Panc1 (cell line): ENCODE data around the gene STX5. TPM values are rescaled to one million over a fixed set of nuclear protein-coding genes. Genes with fewer than 3 reads are reported as not detected.
A peak's percentile ranks its signal among the peaks of the same experiment; 100 is the strongest.

Source experiments
- ATAC-seq: fragments of 200-7000 bp; cut with Tn5 transposase; 2 replicates; pipeline ENCODE4 v1.9.1; 2020; ENCODE audit warnings: mild to moderate bottlenecking, moderate library complexity
- BruUV-seq: library from RNA; stranded (reverse); fragments of 400-500 nt; replicated peaks from 2 replicates; lab custom pipeline; 2021; lab: Mats Ljungman, UMichigan
- CTCF ChIA-PET: fragments of 300-600 bp; sonication (Branson Sonifier 250); formaldehyde crosslinking; loops from one replicate; lab custom pipeline; 2022; ENCODE audit warnings: antibody characterized with exemption; lab: Charles Lee
- POLR2A ChIA-PET: fragments of 300-600 bp; sonication (Branson Sonifier 250); formaldehyde crosslinking; loops from one replicate; lab custom pipeline; 2022; ENCODE audit warnings: antibody characterized with exemption; lab: Charles Lee
- DNase-seq: peaks from one replicate; pipeline ENCODE4 v3.0.0-alpha.2; 2010; ENCODE audit warnings: low read depth, low spot score
- H3K27ac ChIP-seq: 2 replicates; pipeline ENCODE4 v1.5.1; 2011; ENCODE audit warnings: mild to moderate bottlenecking, low read length, inconsistent platforms
- H3K27me3 ChIP-seq: fragments of 200-500 bp; sonication (Bioruptor generic); 2 replicates; pipeline ENCODE4 v1.6.0; 2014; ENCODE audit warnings: low read length, inconsistent platforms; ENCODE audit not compliant: control insufficient read depth, insufficient read depth
- H3K36me3 ChIP-seq: fragments of 200-500 bp; sonication (Bioruptor generic); 2 replicates; pipeline ENCODE4 v1.5.1; 2014; ENCODE audit warnings: inconsistent platforms, mild to moderate bottlenecking, low read length, moderate library complexity; ENCODE audit not compliant: control insufficient read depth, insufficient read depth
- H3K4me1 ChIP-seq: 2 replicates; pipeline ENCODE4 v1.5.1; 2011; ENCODE audit warnings: inconsistent platforms, mild to moderate bottlenecking, low read length, moderate library complexity; ENCODE audit not compliant: control insufficient read depth, insufficient read depth
- H3K4me3 ChIP-seq, 2 experiments: 2 replicates each; pipeline ENCODE4 v1.5.1; 2011 to 2012; ENCODE audit warnings: low read depth in 2 of 2, low read length in 2 of 2, mild to moderate bottlenecking in 2 of 2, inconsistent platforms in 1 of 2, moderate library complexity in 1 of 2
- H3K9me3 ChIP-seq: fragments of 200-500 bp; sonication (Bioruptor generic); 2 replicates; pipeline ENCODE4 v1.5.1; 2014; ENCODE audit warnings: low read depth, mild to moderate bottlenecking, inconsistent platforms, low read length, moderate library complexity; ENCODE audit not compliant: control insufficient read depth, insufficient read depth
- CTCF ChIP-seq: fragments of 450-650 bp; IDR thresholded peaks from 2 replicates; pipeline ENCODE4 v1.5.1; 2017; ENCODE audit warnings: mild to moderate bottlenecking
- POLR2AphosphoS5 ChIP-seq: IDR thresholded peaks from 2 replicates; pipeline ENCODE4 v1.6.1; 2012; ENCODE audit warnings: mild to moderate bottlenecking, low read depth, low read length, moderate library complexity
- REST ChIP-seq, 2 experiments: IDR thresholded peaks; 2 replicates each; pipeline ENCODE4 v1.6.1; 2011 to 2012; ENCODE audit warnings: low read depth in 2 of 2, control low read depth in 1 of 2, low read length in 1 of 2, mild to moderate bottlenecking in 1 of 2, moderate library complexity in 1 of 2; ENCODE audit not compliant: insufficient read depth in 1 of 2
- SIN3A ChIP-seq: IDR thresholded peaks from 2 replicates; pipeline ENCODE4 v1.6.1; 2012; ENCODE audit warnings: low read depth, mild to moderate bottlenecking, low read length, moderate library complexity, borderline replicate concordance; ENCODE audit not compliant: insufficient read depth
- TCF7L2 ChIP-seq: IDR thresholded peaks from 2 replicates; pipeline ENCODE4 v1.6.1; 2011; ENCODE audit warnings: mild to moderate bottlenecking, low read depth, low read length, inconsistent platforms
- in situ Hi-C: cut with HindIII; loops from 2 replicates; pipeline ENCODE4 v1.10.0; 2016; ENCODE audit warnings: low sequenced_read_pairs, low pct_unique_long_range_greater_than_20kb
- intact Hi-C: fragments of 100-400 bp; cut with micrococcal nuclease; formaldehyde crosslinking; loops from one replicate; pipeline ENCODE4 v1.10.0; 2022; ENCODE audit not compliant: unreplicated experiment
- total RNA-seq: library from RNA; stranded (reverse); gene quantifications from one replicate; pipeline ENCODE4 v1.2.1, GENCODE V29; 2021; ENCODE audit not compliant: unreplicated experiment

STX5 gene
- total RNA-seq, 1 experiment from 2014 or later = 31.4 TPM

DNA sequence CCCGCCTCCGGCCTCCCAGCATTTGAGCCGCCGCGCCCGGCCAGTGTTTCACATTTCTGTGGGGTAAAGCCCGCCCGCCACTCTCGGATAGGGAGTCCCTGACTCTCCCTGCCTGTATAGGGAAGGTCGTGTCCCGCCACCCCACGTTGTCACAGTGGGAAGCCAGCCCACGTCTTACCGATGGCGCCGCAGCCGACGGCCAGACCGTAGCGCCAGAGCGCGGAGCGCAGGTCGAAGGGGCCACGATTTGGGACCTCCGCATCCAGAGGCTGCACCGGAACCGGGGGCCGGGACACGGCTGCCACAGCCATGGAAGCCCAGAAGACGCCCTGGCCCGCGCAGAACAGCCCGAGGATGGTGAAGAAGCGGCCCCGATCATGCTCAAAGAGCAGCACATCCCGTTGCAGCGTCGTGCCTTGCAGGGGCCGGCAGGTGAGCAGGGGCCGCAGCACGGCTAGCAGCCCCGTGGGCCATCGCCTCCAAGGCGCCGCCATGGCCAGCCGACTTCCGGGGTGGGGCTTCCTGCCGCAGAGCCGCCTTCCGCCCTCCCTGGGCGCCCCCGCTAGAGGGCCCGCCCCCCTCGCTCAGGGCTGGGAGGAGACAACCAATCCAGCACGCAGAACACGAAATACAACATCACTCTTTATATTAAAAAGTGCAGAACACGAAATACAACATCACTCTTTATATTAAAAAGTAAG lies 40.2 kb downstream of the STX5 start, which contains the start of gene TMEM223:
TSS of gene TMEM223 (minus strand) at position 506 of the 701 bp plus-strand sequence. CDS start at position 494, 12 bp downstream.
- intact Hi-C loops = no loop called here
- no peaks in the 10 kb centered on the region for H3K27me3 ChIP-seq
- ATAC-seq (peak; percentile 86), DNase-seq (no peak)
- H3K4me3 ChIP-seq = peak within 1 kb of the TSS; percentile 86 to 87
- H3K4me1 ChIP-seq = peaks cover 29% of the 10 kb centered on the region
- peak within 1 kb of the TSS; percentile 87 for H3K27ac ChIP-seq
- CTCF ChIA-PET = no interaction called here
- no peaks in the 10 kb centered on the region for H3K9me3 ChIP-seq
- TF ChIP-seq CTCF = no peak
- 0 out of 2 replicates have a peak, but pooled peaks have one; percentile 47 for TF ChIP-seq SIN3A
- peak in 1 of 2 experiments; percentile 31; a peak in 1 of 4 replicates for TF ChIP-seq REST (IDR thresholded peaks at IDR 0.05; ENCODE audit: insufficient read depth in 1 of 2, low read depth in 2 of 2, low read length in 1 of 2)
- peak; percentile 96 for TF ChIP-seq POLR2AphosphoS5
- peak; percentile 41; the same call in 1 of the 2 replicates for TF ChIP-seq TCF7L2
- H3K36me3 ChIP-seq = peaks cover 3% of the 10 kb centered on the region
- POLR2A ChIA-PET = interaction anchor here (0.6 to 0.7 kb wide), 2 partner anchors 59 to 124 kb away, joined by 5 to 7 read pairs; no protein-coding TSS in a partner anchor
- no TSS peak for BruUV-seq
- in situ Hi-C loops = no loop called here

GRCh38 chr11:62789576-62789975 lies 42.3 kb downstream of the STX5 start:
- in situ Hi-C loops = no loop called here
- ATAC-seq (no peak), DNase-seq (no peak)
- Histone ChIP-seq H3K27me3 (no peaks in the 10 kb centered on the region), H3K4me1 (peaks cover 36% of the 10 kb centered on the region), H3K4me3 (peak overlapping the region in 1 of 2 experiments; percentile 87; a peak in 1 of 4 replicates), H3K27ac (peak overlapping the region; percentile 87), H3K36me3 (peaks cover 7% of the 10 kb centered on the region), H3K9me3 (no peaks in the 10 kb centered on the region)
- intact Hi-C loops = no loop called here
- CTCF ChIA-PET = interaction anchor here (0.5 to 0.6 kb wide), 2 partner anchors 60 to 67 kb away, joined by 4 to 11 read pairs; no protein-coding TSS in a partner anchor
- POLR2A ChIA-PET = interaction anchor here (1.6 kb wide), 1 partner anchor 52 kb away, joined by 4 read pairs; no protein-coding TSS in a partner anchor
- no peak for TF ChIP-seq CTCF
- BruUV-seq = TSS peak; percentile 61
